ENCODE measurements around the gene SHISA5.

Gene SHISA5

GRCh38 chr3:48423241-48423882 is 80.6 kb downstream of the SHISA5 start:
- peaks cover 9% of the 10 kb centered on the region for H4K20me1 ChIP-seq (ENCODE audit: insufficient read depth, low read length)
- DNase-seq (no peak), ATAC-seq (ENCODE audit: insufficient read depth, low read depth) (no peak)
- H3K9ac ChIP-seq (ENCODE audit: low read depth, low read length) = no peak overlapping the region
- peaks cover 10% of the 10 kb centered on the region for H3K27me3 ChIP-seq (ENCODE audit: insufficient read depth, low read length, poor library complexity)
- H3K4me3 ChIP-seq (ENCODE audit: low read depth in 1 of 2, low read length in 2 of 2) = no peak overlapping the region
- H2AFZ ChIP-seq (ENCODE audit: low read depth, low read length) = no peak overlapping the region
- no peaks in the 10 kb centered on the region for H3K36me3 ChIP-seq (ENCODE audit: insufficient read depth, low read length)
- H3K9me3 ChIP-seq (ENCODE audit: insufficient read depth, low read length, severe bottlenecking) = no peaks in the 10 kb centered on the region
- TF ChIP-seq EZH2 (IDR thresholded peaks at IDR 0.05; ENCODE audit: borderline replicate concordance, low read depth, low read length, severe bottlenecking) (no peak), CTCF (IDR thresholded peaks at IDR 0.05; ENCODE audit: borderline replicate concordance, extremely low read depth, low read length, poor library complexity, severe bottlenecking) (no peak)
- H3K79me2 ChIP-seq (ENCODE audit: insufficient read depth, low read length) = no peaks in the 10 kb centered on the region
- H3K4me2 ChIP-seq (ENCODE audit: insufficient read depth, low read length) = no peak overlapping the region
- peaks cover 10% of the 10 kb centered on the region for H3K4me1 ChIP-seq (ENCODE audit: insufficient read depth, low read length)
- no peak overlapping the region for H3K27ac ChIP-seq (ENCODE audit: low read length)

- Histone ChIP-seq H3K27ac (ENCODE audit: low read length) (no peak overlapping the region), H3K9ac (ENCODE audit: low read depth, low read length) (no peak overlapping the region), H3K4me1 (ENCODE audit: insufficient read depth, low read length) (peaks cover 4% of the 10 kb centered on the region; the same call in 1 of the 2 replicates), H3K4me3 (ENCODE audit: low read depth in 1 of 2, low read length in 2 of 2) (no peak overlapping the region), H3K4me2 (ENCODE audit: insufficient read depth, low read length) (no peak overlapping the region), H3K27me3 (ENCODE audit: insufficient read depth, low read length, poor library complexity) (peaks cover 3% of the 10 kb centered on the region), H3K36me3 (ENCODE audit: insufficient read depth, low read length) (no peaks in the 10 kb centered on the region), H4K20me1 (ENCODE audit: insufficient read depth, low read length) (peaks cover 7% of the 10 kb centered on the region), H3K79me2 (ENCODE audit: insufficient read depth, low read length) (no peaks in the 10 kb centered on the region), H3K9me3 (ENCODE audit: insufficient read depth, low read length, severe bottlenecking) (no peaks in the 10 kb centered on the region), H2AFZ (ENCODE audit: low read depth, low read length) (no peak overlapping the region)
- TF ChIP-seq CTCF (IDR thresholded peaks at IDR 0.05; ENCODE audit: borderline replicate concordance, extremely low read depth, low read length, poor library complexity, severe bottlenecking) = no peak
- no peak for TF ChIP-seq EZH2 (IDR thresholded peaks at IDR 0.05; ENCODE audit: borderline replicate concordance, low read depth, low read length, severe bottlenecking)
- no peak for DNase-seq
- no peak for ATAC-seq (ENCODE audit: insufficient read depth, low read depth)
These were observed 81.3 kb downstream of the SHISA5 start for GRCh38 chr3:48422681-48423080.

GRCh38 chr3:48422272-48422671 is 81.7 kb downstream of the SHISA5 start:
- H2AFZ ChIP-seq (ENCODE audit: low read depth, low read length) = no peak overlapping the region
- H3K79me2 ChIP-seq (ENCODE audit: insufficient read depth, low read length) = no peaks in the 10 kb centered on the region
- no peaks in the 10 kb centered on the region for H3K27me3 ChIP-seq (ENCODE audit: insufficient read depth, low read length, poor library complexity)
- no peak overlapping the region for H3K9ac ChIP-seq (ENCODE audit: low read depth, low read length)
- DNase-seq (no peak), ATAC-seq (ENCODE audit: insufficient read depth, low read depth) (0 out of 3 replicates have a peak, but pooled peaks have one; percentile 6)
- H3K4me2 ChIP-seq (ENCODE audit: insufficient read depth, low read length) = no peak overlapping the region
- no peak overlapping the region for H3K27ac ChIP-seq (ENCODE audit: low read length)
- H3K9me3 ChIP-seq (ENCODE audit: insufficient read depth, low read length, severe bottlenecking) = no peaks in the 10 kb centered on the region
- H4K20me1 ChIP-seq (ENCODE audit: insufficient read depth, low read length) = 0 out of 2 replicates have a peak, but pooled peaks cover 4% of the 10 kb centered on the region
- H3K36me3 ChIP-seq (ENCODE audit: insufficient read depth, low read length) = no peaks in the 10 kb centered on the region
- H3K4me1 ChIP-seq (ENCODE audit: insufficient read depth, low read length) = no peaks in the 10 kb centered on the region
- H3K4me3 ChIP-seq (ENCODE audit: low read depth in 1 of 2, low read length in 2 of 2) = no peak overlapping the region
- TF ChIP-seq EZH2 (IDR thresholded peaks at IDR 0.05; ENCODE audit: borderline replicate concordance, low read depth, low read length, severe bottlenecking) (no peak), CTCF (IDR thresholded peaks at IDR 0.05; ENCODE audit: borderline replicate concordance, extremely low read depth, low read length, poor library complexity, severe bottlenecking) (peak; percentile 15)
